BE2C (cell line): Measurements from ENCODE around the gene CD3G.
"Not testable (repeated sequence)": the region's sequence is repeated elsewhere in the genome, so short reads cannot be mapped to it uniquely, and the experiment has no call there.

Experiments
- DNase-seq: peaks from one replicate; pipeline ENCODE4 v3.0.0-alpha.2; 2020
- H3K27me3 ChIP-seq: fragments of 250-450 bp; sonication (Bioruptor Pico); 2 replicates; pipeline ENCODE4 v1.5.1; 2020; ENCODE audit warnings: mild to moderate bottlenecking
- H3K36me3 ChIP-seq: fragments of 250-450 bp; sonication (Bioruptor Pico); 2 replicates; pipeline ENCODE4 v1.5.1; 2020; ENCODE audit warnings: mild to moderate bottlenecking
- H3K4me1 ChIP-seq: fragments of 250-450 bp; sonication (Bioruptor Pico); 2 replicates; pipeline ENCODE4 v1.5.1; 2020
- H3K4me3 ChIP-seq: 2 replicates; pipeline ENCODE4 v1.5.1; 2011; ENCODE audit warnings: low read depth, low read length
- H3K9me3 ChIP-seq: fragments of 250-450 bp; sonication (Bioruptor Pico); 2 replicates; pipeline ENCODE4 v1.5.1; 2020
- TF ChIP-seq, protein P1 (sequence below): IDR thresholded peaks from 2 replicates; pipeline ENCODE4 v1.5.1; 2012; ENCODE audit warnings: mild to moderate bottlenecking, low read depth, low read length

CD3G gene

DNA sequence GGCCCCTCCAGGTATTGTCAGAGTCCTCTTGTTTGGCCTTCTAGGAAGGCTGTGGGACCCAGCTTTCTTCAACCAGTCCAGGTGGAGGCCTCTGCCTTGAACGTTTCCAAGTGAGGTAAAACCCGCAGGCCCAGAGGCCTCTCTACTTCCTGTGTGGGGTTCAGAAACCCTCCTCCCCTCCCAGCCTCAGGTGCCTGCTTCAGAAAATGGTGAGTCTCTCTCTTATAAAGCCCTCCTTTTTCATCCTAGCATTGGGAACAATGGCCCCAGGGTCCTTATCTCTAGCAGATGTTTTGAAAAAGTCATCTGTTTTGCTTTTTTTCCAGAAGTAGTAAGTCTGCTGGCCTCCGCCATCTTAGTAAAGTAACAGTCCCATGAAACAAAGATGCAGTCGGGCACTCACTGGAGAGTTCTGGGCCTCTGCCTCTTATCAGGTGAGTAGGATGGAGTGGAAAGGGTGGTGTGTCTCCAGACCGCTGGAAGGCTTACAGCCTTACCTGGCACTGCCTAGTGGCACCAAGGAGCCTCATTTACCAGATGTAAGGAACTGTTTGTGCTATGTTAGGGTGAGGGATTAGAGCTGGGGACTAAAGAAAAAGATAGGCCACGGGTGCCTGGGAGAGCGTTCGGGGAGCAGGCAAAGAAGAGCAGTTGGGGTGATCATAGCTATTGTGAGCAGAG is 39.4 kb upstream of the CD3G start, which contains the start of gene CD3E:
TSS of gene CD3E (plus strand) at position 163 of the 681 bp plus-strand sequence. CDS start at position 386, 223 bp downstream.
- Histone ChIP-seq H3K4me1 (0 out of 2 replicates have a peak, but pooled peaks cover 7% of the 10 kb centered on the region), H3K36me3 (no peaks in the 10 kb centered on the region), H3K4me3 (no peak within 1 kb of the TSS), H3K27me3 (peaks cover 3% of the 10 kb centered on the region; the same call in 1 of the 2 replicates), H3K9me3 (no peaks in the 10 kb centered on the region)
- DNase-seq: no peak
- TF ChIP-seq, protein P1, sequence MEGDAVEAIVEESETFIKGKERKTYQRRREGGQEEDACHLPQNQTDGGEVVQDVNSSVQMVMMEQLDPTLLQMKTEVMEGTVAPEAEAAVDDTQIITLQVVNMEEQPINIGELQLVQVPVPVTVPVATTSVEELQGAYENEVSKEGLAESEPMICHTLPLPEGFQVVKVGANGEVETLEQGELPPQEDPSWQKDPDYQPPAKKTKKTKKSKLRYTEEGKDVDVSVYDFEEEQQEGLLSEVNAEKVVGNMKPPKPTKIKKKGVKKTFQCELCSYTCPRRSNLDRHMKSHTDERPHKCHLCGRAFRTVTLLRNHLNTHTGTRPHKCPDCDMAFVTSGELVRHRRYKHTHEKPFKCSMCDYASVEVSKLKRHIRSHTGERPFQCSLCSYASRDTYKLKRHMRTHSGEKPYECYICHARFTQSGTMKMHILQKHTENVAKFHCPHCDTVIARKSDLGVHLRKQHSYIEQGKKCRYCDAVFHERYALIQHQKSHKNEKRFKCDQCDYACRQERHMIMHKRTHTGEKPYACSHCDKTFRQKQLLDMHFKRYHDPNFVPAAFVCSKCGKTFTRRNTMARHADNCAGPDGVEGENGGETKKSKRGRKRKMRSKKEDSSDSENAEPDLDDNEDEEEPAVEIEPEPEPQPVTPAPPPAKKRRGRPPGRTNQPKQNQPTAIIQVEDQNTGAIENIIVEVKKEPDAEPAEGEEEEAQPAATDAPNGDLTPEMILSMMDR: no peak

DNA sequence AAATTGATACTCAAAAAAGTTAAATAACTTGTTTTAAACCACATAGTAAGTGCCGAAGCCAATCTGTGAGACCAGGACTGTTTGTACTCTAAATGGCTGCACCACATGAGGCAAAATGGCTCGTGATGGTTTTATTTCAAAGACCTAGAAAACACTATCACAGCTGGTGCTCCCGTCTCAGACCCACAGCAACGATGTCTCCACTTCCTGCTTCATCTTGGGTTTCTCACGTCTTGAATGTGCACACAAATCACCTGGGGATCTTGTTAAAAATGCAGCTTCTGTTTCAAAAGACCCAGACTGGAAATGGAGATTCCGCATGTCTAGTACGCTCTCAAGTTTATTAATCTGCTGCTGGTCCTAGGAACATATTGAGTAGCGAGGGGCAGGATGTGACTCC is 38.4 kb upstream of the CD3G start:
- H3K4me3 ChIP-seq: no peak overlapping the region
- no peak for DNase-seq
- no peaks in the 10 kb centered on the region for H3K36me3 ChIP-seq
- 0 out of 2 replicates have a peak, but pooled peaks cover 7% of the 10 kb centered on the region for H3K4me1 ChIP-seq
- no peaks in the 10 kb centered on the region; the same call in 1 of the 2 replicates for H3K9me3 ChIP-seq
- TF ChIP-seq, protein P1: no peak
- peaks cover 3% of the 10 kb centered on the region; the same call in 1 of the 2 replicates for H3K27me3 ChIP-seq

DNA sequence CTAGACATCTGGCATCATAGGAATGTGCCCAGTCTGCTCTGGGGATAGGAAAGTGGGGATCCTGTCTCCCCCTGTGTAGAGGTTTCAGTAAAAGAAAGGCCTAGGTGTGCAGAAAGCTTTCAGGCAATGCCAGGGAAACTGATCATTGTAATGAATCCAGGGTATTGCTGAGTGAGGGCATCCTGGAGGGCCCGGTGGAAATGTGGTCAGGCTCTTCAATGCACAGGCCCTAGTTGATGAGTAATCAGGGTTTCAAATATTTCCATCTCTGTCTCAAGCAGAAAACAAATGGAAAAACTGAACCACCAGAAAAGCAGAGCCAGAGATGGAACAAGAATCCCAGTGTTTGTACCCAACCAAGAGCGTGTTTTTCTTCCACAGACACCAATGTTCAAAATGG is 37.6 kb upstream of the CD3G start:
- Histone ChIP-seq H3K4me3 (no peak overlapping the region), H3K9me3 (no peaks in the 10 kb centered on the region; the same call in 1 of the 2 replicates), H3K36me3 (no peaks in the 10 kb centered on the region), H3K4me1 (0 out of 2 replicates have a peak, but pooled peaks cover 6% of the 10 kb centered on the region), H3K27me3 (peaks cover 4% of the 10 kb centered on the region)
- TF ChIP-seq, protein P1: no peak
- DNase-seq: no peak

DNA sequence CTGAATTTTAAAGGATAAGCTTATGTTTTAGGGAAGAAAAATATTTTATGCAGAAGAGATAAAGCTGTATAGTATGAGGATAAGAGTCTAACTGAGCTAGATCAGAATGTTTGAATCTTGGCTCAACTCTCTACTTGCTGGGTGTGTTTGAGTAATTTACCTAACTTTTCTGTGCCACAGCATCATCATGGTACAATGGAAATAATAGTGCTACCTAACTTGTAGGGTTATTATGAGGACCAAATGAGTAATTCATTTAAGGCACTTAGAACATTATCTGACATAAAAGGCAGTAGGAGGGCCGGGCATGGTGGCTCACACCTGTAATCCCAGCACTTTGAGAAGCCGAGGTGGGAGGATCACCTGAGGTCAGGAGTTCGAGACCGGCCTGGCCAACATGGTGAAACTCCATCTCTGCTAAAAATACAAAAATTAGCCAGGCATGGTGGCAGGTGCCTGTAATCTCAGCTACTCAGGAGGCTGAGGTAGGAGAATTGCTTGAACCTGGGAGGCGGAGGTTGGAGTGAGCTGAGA is 35.1 kb upstream of the CD3G start:
- not testable (repeated sequence) for H3K4me3 ChIP-seq, H3K36me3 ChIP-seq, H3K9me3 ChIP-seq, H3K4me1 ChIP-seq, DNase-seq
- H3K27me3 ChIP-seq: peaks cover 14% of the 10 kb centered on the region

DNA sequence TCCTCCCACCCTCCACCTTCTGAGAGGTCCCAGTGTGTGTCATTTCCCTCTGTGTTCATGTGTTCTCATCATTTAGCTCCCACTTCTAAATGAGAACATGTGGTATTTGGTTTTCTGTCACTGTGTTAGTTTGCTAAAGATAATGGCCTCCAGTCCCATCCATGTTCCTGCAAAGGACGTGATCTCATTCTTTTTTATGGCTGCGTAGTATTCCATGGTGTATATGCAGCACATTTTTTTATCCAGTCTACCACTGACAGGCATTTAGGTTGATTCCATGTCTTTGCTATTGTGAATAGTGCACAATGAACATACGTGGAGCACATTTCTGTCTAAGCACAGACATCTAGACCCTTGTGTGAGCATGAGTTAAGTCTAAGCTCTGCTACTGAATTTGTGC is 33.9 kb upstream of the CD3G start:
- TF ChIP-seq, protein P1: no peak
- no peak overlapping the region for H3K4me3 ChIP-seq
- peaks cover 18% of the 10 kb centered on the region for H3K27me3 ChIP-seq
- DNase-seq: no peak
- H3K36me3 ChIP-seq: no peaks in the 10 kb centered on the region
- no peaks in the 10 kb centered on the region; the same call in 1 of the 2 replicates for H3K9me3 ChIP-seq
- H3K4me1 ChIP-seq: no peaks in the 10 kb centered on the region

DNA sequence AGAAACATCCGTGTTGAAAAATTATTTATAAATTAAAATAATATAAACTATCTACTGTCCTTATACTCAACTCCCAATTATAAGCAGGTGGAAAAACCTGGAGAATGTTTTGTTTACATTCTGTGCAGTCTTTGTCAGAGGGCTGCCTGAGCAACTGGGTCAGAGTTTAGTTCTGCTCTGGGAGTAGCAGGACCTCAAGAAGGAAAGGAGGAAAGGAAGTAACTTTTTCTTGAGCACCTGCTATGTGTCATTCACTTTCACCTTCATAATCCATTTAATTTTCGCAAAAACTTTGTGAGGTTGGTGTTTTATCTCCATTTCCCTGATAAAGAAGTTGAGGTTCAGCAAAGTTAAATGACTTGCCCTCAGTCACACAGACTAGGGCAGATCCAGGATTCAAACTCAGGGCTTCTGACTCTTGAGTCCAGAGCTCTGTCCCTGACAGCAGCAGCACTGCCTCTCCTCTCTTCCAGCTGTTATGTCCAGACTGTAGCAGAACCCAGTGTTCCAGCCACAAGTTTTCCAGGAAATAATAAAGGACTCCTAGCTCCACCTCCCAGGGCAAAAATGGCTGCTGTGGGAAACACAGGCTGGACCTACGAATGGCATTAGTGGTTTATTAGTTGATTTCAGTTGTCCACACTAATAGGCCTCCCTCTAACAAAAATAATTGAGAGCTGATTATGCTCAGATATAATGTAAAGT is 33.2 kb upstream of the CD3G start:
- no peaks in the 10 kb centered on the region for H3K36me3 ChIP-seq

More for the DNA sequence above, 33.2 kb upstream of the CD3G start:
- DNase-seq: no peak
- TF ChIP-seq, protein P1: no peak
- peaks cover 19% of the 10 kb centered on the region for H3K27me3 ChIP-seq
- H3K4me3 ChIP-seq: no peak overlapping the region
- H3K4me1 ChIP-seq: no peaks in the 10 kb centered on the region
- no peaks in the 10 kb centered on the region; the same call in 1 of the 2 replicates for H3K9me3 ChIP-seq
